Measurements from ENCODE around the gene RBM33.

The RBM33 gene

GRCh38 chr7:155696747-155697146 is 52.3 kb downstream of the RBM33 start:
- DNase-seq, result no peak

- DNase-seq, result no peak
Observed at GRCh38 chr7:155698633-155699032, 54.2 kb downstream of the RBM33 start.

DNA sequence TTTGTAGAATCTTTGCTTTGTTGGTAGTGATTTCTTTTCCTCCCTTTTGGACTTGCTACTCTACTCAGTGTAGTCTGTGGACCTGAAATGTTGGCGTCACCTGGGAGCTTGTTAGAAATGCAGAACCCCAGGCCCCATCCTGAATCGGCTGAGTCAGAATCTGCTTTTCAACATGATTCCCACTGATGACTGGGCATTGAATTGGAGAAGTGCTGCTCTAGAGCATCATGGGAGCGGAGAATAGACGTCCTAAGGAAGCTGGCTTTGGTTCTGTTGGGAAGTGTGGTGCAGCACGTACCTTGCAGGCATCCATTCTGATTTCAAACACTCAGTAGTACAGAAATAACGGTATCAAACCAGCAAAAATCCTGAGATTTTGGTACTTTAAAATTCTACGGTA is 54.7 kb downstream of the RBM33 start:
- no peak for DNase-seq

DNA sequence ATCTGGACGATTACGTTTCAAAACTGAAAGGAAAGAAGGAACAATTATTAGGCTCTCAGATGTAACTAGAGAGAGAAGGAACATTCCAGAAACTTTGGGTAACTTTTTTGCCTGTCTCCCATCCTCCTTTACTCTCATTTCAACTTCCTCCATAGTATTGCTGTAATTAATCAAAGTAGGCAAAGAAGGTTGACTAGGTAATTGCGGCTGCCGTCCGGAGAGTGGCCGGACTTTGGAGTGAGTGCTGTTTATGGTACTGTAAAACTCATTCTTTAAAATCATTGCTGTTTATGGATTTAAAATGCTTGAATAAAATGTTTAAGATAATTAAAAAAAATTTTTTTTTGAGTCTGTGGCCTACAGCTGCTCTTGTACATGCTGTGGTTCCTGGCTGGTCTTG is 56.4 kb downstream of the RBM33 start:
- no peak for DNase-seq

GRCh38 chr7:155701972-155702544 is 57.6 kb downstream of the RBM33 start:
- DNase-seq, result peak; percentile 68

GRCh38 chr7:155702616-155703015 is 58.2 kb downstream of the RBM33 start:
- no peak for DNase-seq

GRCh38 chr7:155705623-155706360 is 61.3 kb downstream of the RBM33 start:
- DNase-seq, result no peak

- DNase-seq, result peak; percentile 27
Observed at GRCh38 chr7:155706376-155706775, 61.9 kb downstream of the RBM33 start.

DNA sequence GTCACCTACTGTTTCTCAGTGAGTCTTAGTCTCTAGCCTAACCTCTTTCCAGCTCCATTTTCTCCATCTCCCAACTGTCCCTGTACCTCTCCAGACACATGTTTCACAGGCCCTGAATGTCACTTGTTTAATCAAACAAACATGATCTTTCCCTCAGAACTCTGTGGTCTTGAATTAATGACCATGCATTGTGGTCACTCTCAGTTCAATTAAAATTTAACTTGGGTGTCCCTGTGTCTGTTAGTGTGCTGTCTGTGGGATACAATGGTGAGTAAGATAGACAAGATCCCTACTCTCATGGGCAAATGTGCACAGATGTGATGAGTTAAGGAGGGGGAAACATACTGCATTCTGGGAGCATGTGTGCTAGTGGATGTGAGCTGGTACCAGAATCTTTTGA is 65.0 kb downstream of the RBM33 start:
- DNase-seq, result no peak

GRCh38 chr7:155710031-155710430 is 65.6 kb downstream of the RBM33 start:
- DNase-seq, result no peak

- DNase-seq, result no peak
Observed at GRCh38 chr7:155710530-155710929, 66.1 kb downstream of the RBM33 start.

DNA sequence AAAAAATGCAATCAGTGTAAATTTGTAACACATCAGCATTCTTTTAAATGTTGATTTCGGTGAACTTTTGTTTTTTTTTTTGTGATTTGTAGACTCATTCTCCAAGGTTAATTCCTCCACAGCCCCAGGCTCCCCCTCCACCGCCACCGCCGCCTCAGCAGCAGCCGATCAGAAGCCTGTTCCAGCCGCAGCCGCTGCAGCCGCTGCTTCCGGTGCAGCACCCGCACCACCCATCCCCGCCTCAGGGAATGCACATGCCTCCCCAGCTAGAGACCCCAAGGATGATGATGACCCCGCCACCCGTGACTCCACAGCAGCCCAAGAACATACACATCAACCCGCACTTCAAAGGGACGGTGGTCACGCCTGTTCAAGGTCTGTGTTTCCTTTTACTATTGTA is 66.6 kb downstream of the RBM33 start:
- DNase-seq, result no peak

DNA sequence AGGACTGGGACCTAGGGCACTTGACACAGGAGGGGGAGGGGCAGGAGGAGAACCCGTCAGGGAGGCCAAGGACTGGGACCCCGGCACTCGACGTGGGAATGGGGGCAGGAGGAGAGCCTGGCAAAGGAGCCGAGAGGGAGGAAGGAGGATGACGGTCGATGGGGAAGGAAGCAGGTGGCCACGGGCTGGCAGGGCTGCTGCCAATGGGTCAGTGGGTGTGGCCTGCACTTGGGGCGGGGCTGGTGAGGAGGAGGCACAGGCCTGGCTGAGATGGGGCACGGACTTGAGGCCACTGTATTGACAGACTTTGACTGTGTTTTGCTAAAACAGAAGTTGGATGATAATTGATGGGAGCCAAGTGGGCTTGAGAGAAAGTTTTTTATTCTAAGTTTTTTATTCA is 68.9 kb downstream of the RBM33 start:
- DNase-seq, result peak; percentile 62

DNA sequence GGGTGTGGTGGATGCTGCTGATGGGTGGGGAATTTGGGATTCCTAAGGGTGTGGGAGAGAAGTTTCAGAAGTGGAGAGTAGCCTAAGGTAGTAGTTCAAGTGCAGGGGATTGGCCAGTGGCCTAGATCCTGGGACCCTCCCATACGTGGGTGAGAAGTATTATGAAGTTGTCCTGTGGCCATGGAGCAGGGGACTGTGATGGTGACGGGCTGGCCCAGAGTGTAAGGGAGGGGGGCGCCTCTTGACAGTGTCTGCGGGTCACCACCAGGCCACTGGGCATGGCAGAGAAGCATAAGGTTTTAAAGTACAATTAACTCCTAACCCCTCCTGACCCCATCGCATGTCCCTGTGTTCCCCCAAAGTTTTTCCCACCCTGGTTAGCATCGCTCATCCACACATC is 70.2 kb downstream of the RBM33 start:
- no peak for DNase-seq

GRCh38 chr7:155715111-155715805 is 70.8 kb downstream of the RBM33 start:
- DNase-seq, result no peak

GRCh38 chr7:155717010-155717744 is 72.7 kb downstream of the RBM33 start:
- no peak for DNase-seq

GRCh38 chr7:155721056-155721455 is 76.6 kb downstream of the RBM33 start:
- no peak for DNase-seq

DNA sequence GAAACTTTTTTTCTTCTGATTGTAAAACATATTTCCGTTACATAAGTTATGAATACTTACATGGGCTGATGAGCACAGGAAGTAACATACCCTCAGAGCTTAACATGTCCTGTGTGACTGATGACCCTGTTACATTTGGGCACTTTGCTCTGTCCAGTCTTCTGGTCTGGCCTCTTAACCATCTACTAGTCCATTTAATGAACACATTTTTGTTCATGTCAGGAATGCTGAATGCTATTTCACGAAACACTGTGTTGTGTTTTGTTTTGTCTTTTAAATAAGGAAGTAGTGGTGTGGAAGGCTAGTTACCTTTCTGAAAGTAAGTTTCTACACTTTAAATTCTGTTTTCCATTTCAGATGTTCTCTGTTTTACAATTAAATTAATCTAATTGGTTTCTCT is 77.7 kb downstream of the RBM33 start:
- DNase-seq, result no peak

- DNase-seq, result no peak
Observed at GRCh38 chr7:155722936-155723335, 78.5 kb downstream of the RBM33 start.

DNA sequence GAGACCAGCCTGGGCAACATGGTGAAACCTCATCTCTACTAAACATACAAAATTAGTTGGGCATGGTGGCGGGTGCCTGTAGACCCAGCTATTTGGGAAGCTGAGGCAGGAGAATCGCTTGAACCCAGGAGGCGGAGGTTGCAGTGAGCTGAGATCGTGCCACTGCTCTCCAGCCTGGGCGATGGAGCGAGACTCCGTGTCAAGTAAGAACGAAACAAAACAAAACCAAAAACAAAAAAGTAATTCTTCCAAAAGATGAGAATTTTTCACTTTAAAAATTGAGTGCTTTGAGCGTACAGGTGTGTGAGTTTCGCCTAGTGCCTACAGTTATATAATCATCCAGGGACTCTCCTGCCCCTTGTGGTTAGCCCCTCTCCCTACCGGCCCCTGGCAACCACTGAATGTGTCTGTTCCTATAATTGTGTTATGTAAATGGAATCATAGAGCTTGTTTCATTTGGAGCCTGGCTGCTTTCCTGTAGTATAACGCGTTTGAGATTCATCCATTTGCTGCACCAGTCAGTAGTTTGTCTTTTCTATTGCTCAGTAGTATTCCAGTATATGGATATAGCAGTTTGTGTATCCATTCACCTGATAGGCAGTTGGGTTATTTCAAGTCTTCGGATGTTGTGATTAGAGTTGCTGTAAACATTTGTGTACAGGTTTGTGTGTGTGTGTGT is 80.0 kb downstream of the RBM33 start:
- peak; percentile 27 for DNase-seq

- DNase-seq, result peak; percentile 27
Observed at GRCh38 chr7:155725006-155725355, 80.5 kb downstream of the RBM33 start.

- DNase-seq, result no peak
Observed at GRCh38 chr7:155727616-155728015, 83.2 kb downstream of the RBM33 start.

DNA sequence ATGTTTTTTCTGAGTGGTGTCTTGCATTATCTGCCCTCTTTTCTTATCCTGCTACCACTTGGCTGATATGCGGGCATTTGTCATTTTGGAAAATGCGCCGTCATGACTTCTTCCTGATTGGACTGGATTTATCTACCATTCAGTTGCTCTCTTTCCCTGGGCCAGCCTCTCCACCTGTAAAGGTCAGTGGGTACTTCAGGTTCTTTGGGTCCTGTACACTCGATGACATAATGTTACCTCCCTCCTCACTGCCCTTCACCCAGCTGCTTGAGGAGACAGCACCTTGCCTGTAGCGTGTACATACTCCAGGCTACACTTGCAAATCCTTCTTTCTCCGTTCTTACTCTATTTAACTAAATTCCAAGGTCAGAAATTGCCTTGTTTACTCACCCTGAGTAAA is 83.7 kb downstream of the RBM33 start:
- DNase-seq, result no peak
